Measurements from ENCODE around the gene POLR2C.

DNA sequence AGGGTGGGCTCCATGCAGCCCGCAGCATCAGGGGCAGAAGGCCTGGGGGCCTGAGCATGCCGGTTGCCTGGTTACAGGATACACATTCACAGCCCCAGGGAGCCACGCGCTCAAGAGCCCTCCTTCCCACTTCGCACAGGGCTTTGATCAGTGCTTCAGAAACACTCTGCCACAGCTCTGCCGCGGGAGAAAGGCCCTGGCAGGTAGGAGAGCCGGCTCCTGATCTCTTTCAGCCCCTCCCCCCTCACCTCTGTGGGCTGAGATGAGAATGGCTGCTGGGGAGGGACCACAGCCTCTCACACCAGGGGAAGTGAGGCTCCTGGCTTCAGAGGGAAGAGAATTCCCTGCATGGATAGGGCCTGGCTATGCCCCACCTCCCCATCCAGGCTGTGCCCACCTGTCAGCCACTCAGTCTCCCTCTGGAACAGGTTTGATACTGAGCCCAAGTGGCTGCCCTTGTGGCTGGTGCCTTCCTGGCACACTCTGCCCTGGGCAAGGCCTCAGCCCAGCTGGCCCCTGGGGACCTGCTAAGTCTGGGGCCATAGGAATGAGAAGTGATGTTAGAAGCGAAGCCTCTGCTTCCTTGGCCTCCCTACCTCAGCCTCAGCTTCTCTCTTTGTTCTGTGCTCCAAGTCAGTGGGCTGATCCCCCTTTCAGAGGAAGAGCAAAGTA is 15.2 kb downstream of the POLR2C start:
- TF ChIP-seq, protein P1, sequence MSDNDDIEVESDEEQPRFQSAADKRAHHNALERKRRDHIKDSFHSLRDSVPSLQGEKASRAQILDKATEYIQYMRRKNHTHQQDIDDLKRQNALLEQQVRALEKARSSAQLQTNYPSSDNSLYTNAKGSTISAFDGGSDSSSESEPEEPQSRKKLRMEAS (IDR thresholded peaks at IDR 0.05): no peak
- TF ChIP-seq CREB1 (IDR thresholded peaks at IDR 0.05; ENCODE audit: low read depth) (no peak), YY1 (IDR thresholded peaks at IDR 0.05; ENCODE audit: low read depth) (no peak), TCF12 (IDR thresholded peaks at IDR 0.05; ENCODE audit: low read depth) (no peak), RAD21 (IDR thresholded peaks at IDR 0.05; ENCODE audit: low read depth) (no peak)

Measured in Ishikawa (cell line).